Mucosa of rectum (tissue), 2 donors: ENCODE measurements around the gene XIST.

Experiments used
- H3K27ac ChIP-seq, 2 donors: one replicate each; pipeline ENCODE4 v1.7.0; 2013; ENCODE audit warnings: inconsistent platforms in 2 of 2, low read depth in 2 of 2, low read length in 2 of 2
- H3K27me3 ChIP-seq, 2 donors: one replicate each; pipeline ENCODE4 v1.7.0; 2013; ENCODE audit warnings: low read length in 2 of 2; ENCODE audit not compliant: control insufficient read depth in 2 of 2, insufficient read depth in 2 of 2
- H3K36me3 ChIP-seq, 2 donors: one replicate each; pipeline ENCODE4 v1.7.0; 2013; ENCODE audit warnings: low read length in 2 of 2; ENCODE audit not compliant: control insufficient read depth in 2 of 2, insufficient read depth in 2 of 2
- H3K4me1 ChIP-seq, 2 donors: one replicate each; pipeline ENCODE4 v1.7.0; 2013; ENCODE audit warnings: low read length in 2 of 2, mild to moderate bottlenecking in 1 of 2; ENCODE audit not compliant: control insufficient read depth in 2 of 2, insufficient read depth in 2 of 2
- H3K4me3 ChIP-seq, 2 donors: one replicate each; pipeline ENCODE4 v1.7.0; 2013; ENCODE audit warnings: low read length in 2 of 2
- H3K9ac ChIP-seq, 2 donors: one replicate each; pipeline ENCODE4 v1.7.0; 2013; ENCODE audit warnings: low read length in 2 of 2, low read depth in 1 of 2, mild to moderate bottlenecking in 1 of 2
- H3K9me3 ChIP-seq, 2 donors: one replicate each; pipeline ENCODE4 v1.7.0; 2013; ENCODE audit warnings: low read length in 2 of 2; ENCODE audit not compliant: control insufficient read depth in 2 of 2
- donor health status: healthy.
- donor health status: Normal muscosa, but diverticular disease.

Gene XIST

GRCh38 chrX:73855546-73855945, 3.0 kb upstream of the XIST start:
- H3K4me3 ChIP-seq, result no peak overlapping the region
- no peaks in the 10 kb centered on the region for H3K27me3 ChIP-seq
- H3K36me3 ChIP-seq, result no peaks in the 10 kb centered on the region
- H3K9me3 ChIP-seq, result no peaks in the 10 kb centered on the region
- H3K4me1 ChIP-seq, result no peaks in the 10 kb centered on the region
- H3K27ac ChIP-seq, result no peak overlapping the region
- H3K9ac ChIP-seq, result no peak overlapping the region

- Histone ChIP-seq H3K4me1 (peaks cover 6% of the 10 kb centered on the region in 2 donors), H3K9ac (peak overlapping the region; percentile 74 to 80), H3K4me3 (peak overlapping the region; percentile 76 to 97), H3K9me3 (no peaks in the 10 kb centered on the region), H3K36me3 (no peaks in the 10 kb centered on the region), H3K27ac (peak overlapping the region; percentile 82 to 93), H3K27me3 (no peaks in the 10 kb centered on the region)
These were observed 492 bp downstream of the XIST start for GRCh38 chrX:73852022-73852421.

DNA sequence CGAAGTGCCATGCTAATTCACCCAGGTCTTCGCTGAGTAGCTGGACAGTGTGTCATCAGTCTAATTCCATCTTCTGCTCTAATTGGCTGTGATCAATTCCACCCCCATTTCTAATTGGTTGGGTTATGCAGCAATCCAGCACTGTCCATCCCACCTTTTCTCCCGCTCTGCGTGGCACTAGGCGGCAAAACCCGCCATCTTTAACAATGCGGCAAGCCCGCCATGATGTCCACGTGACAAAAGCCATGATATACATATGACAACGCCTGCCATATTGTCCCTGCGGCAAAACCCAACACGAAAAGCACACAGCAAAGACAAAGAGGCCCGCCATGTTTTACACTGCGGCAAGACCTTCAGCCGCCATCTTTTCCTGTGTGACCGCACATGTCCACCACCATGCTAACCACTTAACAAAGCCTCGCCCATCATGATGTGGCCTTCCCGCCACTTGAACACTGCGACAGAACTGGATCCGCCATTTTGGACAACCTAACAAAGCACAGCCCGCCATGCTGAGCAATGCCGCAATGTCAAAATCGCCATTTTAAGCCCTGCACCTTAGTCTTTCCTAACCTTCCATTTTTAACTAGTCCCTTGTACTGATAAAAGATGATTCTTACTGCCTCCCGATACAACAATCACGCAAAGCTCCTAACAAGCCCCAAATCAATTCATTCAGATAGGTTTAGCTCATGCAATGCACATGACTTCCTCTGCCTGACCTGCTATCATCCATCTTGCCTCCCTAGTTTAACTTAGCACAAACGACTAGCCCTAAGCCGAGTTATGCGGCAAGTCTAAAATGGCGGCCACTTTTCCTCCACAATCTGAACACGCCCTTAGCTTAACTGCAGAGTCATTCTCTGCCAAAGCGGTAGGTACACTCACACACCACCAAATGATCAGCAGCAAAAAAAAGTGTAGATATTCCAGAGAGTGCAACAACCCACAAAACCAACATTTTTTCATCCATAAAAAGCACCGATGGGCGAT, 1.2 kb downstream of the XIST start:
- Histone ChIP-seq H3K4me3 (peak overlapping the region; percentile 76 to 97), H3K4me1 (peaks cover 6 to 8% of the 10 kb centered on the region in 2 donors)

GRCh38 chrX:73850124-73851013, 2.1 kb downstream of the XIST start:
- peak overlapping the region in 1 of 2 donors; percentile 47 for H3K9ac ChIP-seq

More for the DNA sequence above, 1.2 kb downstream of the XIST start:
- H3K27me3 ChIP-seq, result no peaks in the 10 kb centered on the region
- no peaks in the 10 kb centered on the region for H3K36me3 ChIP-seq
- H3K27ac ChIP-seq, result peak overlapping the region; percentile 82 to 93
- no peaks in the 10 kb centered on the region for H3K9me3 ChIP-seq
- H3K9ac ChIP-seq, result peak overlapping the region; percentile 74 to 80

DNA sequence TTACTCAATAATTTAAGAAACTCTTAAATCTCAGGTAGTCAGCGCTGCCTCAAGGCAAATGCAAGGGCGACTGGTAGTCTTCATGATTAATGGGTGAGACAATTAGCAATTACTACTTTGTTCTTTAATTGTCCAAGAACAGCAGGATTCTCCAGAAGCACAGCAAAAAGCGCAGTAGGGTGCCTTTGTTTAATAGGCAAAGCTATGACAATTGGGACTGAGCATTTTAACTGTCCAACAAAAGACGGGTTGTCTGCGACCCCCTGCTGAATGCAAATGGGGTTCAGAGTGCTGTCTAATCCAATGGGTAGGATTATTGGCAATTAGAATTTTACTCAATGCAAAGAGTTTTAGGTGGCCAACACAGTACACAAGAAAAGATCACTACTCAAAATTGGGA, 3.4 kb downstream of the XIST start:
- H3K36me3 ChIP-seq, result peaks cover 0 to 7% of the 10 kb centered on the region in 2 donors
- H3K9ac ChIP-seq, result no peak overlapping the region
- no peak overlapping the region for H3K27ac ChIP-seq
- no peaks in the 10 kb centered on the region for H3K9me3 ChIP-seq
- H3K4me1 ChIP-seq, result peaks cover 6 to 16% of the 10 kb centered on the region in 2 donors
- H3K4me3 ChIP-seq, result peak overlapping the region; percentile 37 to 60
- no peaks in the 10 kb centered on the region for H3K27me3 ChIP-seq

More at GRCh38 chrX:73850124-73851013, 2.1 kb downstream of the XIST start:
- Histone ChIP-seq H3K4me3 (peak overlapping the region; percentile 67 to 97), H3K27me3 (no peaks in the 10 kb centered on the region), H3K4me1 (peaks cover 6 to 10% of the 10 kb centered on the region in 2 donors), H3K27ac (peak overlapping the region; percentile 21 to 32), H3K36me3 (peaks cover 0 to 4% of the 10 kb centered on the region in 2 donors), H3K9me3 (no peaks in the 10 kb centered on the region)

DNA sequence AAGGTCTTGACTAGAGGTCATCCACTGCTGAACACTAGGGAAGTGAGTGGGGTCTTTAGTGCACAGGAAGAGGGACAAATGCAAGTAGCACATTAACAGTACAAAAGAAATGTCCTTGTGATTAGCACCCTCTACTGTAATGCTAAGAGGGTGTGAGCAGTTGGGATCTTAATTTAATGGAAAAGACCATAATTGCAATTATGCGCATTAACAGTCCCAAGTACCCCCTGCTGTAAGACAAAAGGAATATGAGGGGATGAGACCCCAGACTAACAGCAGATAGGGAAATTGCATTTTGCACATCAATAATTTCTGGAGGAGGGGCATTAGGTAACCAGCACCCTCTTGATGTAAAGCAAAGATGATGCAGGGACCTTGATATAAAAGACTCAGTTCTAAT, 4.5 kb downstream of the XIST start:
- Histone ChIP-seq H3K27ac (no peak overlapping the region), H3K4me1 (peaks cover 6 to 19% of the 10 kb centered on the region in 2 donors), H3K9me3 (no peaks in the 10 kb centered on the region), H3K4me3 (peak overlapping the region in 1 of 2 donors; percentile 60), H3K36me3 (peaks cover 0 to 7% of the 10 kb centered on the region in 2 donors), H3K27me3 (no peaks in the 10 kb centered on the region), H3K9ac (no peak overlapping the region)

DNA sequence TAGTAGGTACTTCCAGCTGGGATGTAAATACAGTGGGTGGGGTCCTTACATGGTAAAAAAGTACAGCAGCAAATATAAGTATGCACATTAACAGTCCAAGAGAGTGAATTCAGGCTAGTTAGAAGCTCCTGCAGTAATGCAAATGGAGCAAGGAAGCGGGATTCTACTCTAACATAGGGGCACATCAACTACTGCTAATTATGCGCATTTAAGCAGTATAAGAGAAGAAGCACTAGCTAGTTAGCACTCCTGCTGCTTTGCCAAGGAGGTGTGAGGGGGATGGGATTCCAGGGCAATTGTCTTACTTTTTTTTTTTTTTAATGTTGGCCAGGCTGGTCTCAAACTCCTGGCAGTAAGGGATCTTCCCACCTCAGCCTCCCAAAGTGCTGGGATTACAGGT, 5.4 kb downstream of the XIST start:
- Histone ChIP-seq H3K4me3 (no peak overlapping the region), H3K9ac (no peak overlapping the region), H3K36me3 (peaks cover 0 to 7% of the 10 kb centered on the region in 2 donors), H3K27ac (no peak overlapping the region), H3K4me1 (peaks cover 6 to 19% of the 10 kb centered on the region in 2 donors), H3K27me3 (no peaks in the 10 kb centered on the region), H3K9me3 (no peaks in the 10 kb centered on the region)

- H3K9ac ChIP-seq, result no peak overlapping the region
- no peaks in the 10 kb centered on the region for H3K27me3 ChIP-seq
- H3K9me3 ChIP-seq, result no peaks in the 10 kb centered on the region
- no peak overlapping the region for H3K4me3 ChIP-seq
- H3K4me1 ChIP-seq, result peaks cover 0 to 13% of the 10 kb centered on the region in 2 donors
- H3K27ac ChIP-seq, result no peak overlapping the region
- H3K36me3 ChIP-seq, result peaks cover 0 to 9% of the 10 kb centered on the region in 2 donors
These were observed 9.8 kb downstream of the XIST start for GRCh38 chrX:73842541-73843234.

DNA sequence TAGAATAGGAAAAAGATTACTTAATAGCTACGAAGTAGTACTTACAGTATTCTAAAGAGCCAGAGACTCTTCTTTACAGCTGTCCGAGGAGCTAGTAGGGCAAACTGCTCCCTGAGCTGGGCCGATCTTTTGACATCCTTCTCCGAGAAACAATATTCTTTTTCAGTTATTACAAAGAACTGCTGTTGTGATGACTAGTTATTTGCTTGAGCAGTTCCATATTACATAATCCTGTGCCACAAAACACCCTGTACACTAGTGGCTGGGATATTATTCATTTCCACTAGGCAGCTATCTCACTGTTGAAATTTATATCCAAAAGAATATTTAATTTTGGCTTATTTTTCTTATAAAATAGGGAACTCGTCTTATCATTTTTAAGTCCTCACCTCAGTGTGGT, 11.2 kb downstream of the XIST start:
- Histone ChIP-seq H3K27ac (no peak overlapping the region), H3K36me3 (peaks cover 0 to 9% of the 10 kb centered on the region in 2 donors), H3K4me1 (peaks cover 0 to 12% of the 10 kb centered on the region in 2 donors), H3K27me3 (no peaks in the 10 kb centered on the region), H3K9ac (no peak overlapping the region), H3K4me3 (no peak overlapping the region), H3K9me3 (no peaks in the 10 kb centered on the region)
